ENCODE results near the gene GLCE. TPM values are rescaled to one million over a fixed set of nuclear protein-coding genes. Genes with fewer than 3 reads are reported as not detected.

GLCE gene
- total RNA-seq, 1 experiment from 2014 or later: 12.5 TPM

- no peak for ATAC-seq
- TF ChIP-seq, protein P1, sequence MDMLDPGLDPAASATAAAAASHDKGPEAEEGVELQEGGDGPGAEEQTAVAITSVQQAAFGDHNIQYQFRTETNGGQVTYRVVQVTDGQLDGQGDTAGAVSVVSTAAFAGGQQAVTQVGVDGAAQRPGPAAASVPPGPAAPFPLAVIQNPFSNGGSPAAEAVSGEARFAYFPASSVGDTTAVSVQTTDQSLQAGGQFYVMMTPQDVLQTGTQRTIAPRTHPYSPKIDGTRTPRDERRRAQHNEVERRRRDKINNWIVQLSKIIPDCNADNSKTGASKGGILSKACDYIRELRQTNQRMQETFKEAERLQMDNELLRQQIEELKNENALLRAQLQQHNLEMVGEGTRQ (CRISPR knock-in tag; IDR thresholded peaks at IDR 0.05): no peak
- TF ChIP-seq MXD4 (CRISPR knock-in tag; IDR thresholded peaks at IDR 0.05; ENCODE audit: borderline replicate concordance) (no peak), NFYB (CRISPR knock-in tag; conservative IDR thresholded peaks at IDR 0.05; ENCODE audit: low read depth) (no peak), CREB1 (CRISPR knock-in tag; IDR thresholded peaks at IDR 0.05) (no peak), SOX15 (CRISPR knock-in tag; IDR thresholded peaks at IDR 0.05) (no peak), ZNF138 (CRISPR knock-in tag; conservative IDR thresholded peaks at IDR 0.05) (no peak), ZNF219 (CRISPR knock-in tag; IDR thresholded peaks at IDR 0.05; ENCODE audit: borderline replicate concordance) (no peak), E2F4 (CRISPR knock-in tag; IDR thresholded peaks at IDR 0.05; ENCODE audit: borderline replicate concordance, low read depth) (no peak), ZNF416 (CRISPR knock-in tag; IDR thresholded peaks at IDR 0.05) (no peak), ETV6 (CRISPR knock-in tag; IDR thresholded peaks at IDR 0.05) (no peak), ARID4B (CRISPR knock-in tag; IDR thresholded peaks at IDR 0.05; ENCODE audit: borderline replicate concordance) (no peak)
- TF ChIP-seq, protein P2, sequence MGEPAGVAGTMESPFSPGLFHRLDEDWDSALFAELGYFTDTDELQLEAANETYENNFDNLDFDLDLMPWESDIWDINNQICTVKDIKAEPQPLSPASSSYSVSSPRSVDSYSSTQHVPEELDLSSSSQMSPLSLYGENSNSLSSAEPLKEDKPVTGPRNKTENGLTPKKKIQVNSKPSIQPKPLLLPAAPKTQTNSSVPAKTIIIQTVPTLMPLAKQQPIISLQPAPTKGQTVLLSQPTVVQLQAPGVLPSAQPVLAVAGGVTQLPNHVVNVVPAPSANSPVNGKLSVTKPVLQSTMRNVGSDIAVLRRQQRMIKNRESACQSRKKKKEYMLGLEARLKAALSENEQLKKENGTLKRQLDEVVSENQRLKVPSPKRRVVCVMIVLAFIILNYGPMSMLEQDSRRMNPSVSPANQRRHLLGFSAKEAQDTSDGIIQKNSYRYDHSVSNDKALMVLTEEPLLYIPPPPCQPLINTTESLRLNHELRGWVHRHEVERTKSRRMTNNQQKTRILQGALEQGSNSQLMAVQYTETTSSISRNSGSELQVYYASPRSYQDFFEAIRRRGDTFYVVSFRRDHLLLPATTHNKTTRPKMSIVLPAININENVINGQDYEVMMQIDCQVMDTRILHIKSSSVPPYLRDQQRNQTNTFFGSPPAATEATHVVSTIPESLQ (CRISPR knock-in tag; IDR thresholded peaks at IDR 0.05): no peak
- H3K9me3 Mint-ChIP-seq: no peaks in the 10 kb centered on the region
- no peaks in the 10 kb centered on the region for H3K27me3 Mint-ChIP-seq (ENCODE audit: low read depth)
- H3K4me1 Mint-ChIP-seq: peaks cover 39% of the 10 kb centered on the region
- H3K27ac Mint-ChIP-seq: peak overlapping the region; percentile 2; the same call in 1 of the 2 replicates
- POLR2A ChIA-PET: no interaction called here
- DNase-seq (ENCODE audit: low spot score): no peak
- CTCF ChIA-PET: interaction anchor here (0.9 to 1.0 kb wide), 2 partner anchors 120 to 216 kb away, joined by 3 read pairs; no protein-coding TSS in a partner anchor
- H3K4me3 Mint-ChIP-seq: no peak overlapping the region
- H3K36me3 Mint-ChIP-seq: no peaks in the 10 kb centered on the region
Observed at GRCh38 chr15:69275074-69275670, 114.7 kb downstream of the GLCE start.

DNA sequence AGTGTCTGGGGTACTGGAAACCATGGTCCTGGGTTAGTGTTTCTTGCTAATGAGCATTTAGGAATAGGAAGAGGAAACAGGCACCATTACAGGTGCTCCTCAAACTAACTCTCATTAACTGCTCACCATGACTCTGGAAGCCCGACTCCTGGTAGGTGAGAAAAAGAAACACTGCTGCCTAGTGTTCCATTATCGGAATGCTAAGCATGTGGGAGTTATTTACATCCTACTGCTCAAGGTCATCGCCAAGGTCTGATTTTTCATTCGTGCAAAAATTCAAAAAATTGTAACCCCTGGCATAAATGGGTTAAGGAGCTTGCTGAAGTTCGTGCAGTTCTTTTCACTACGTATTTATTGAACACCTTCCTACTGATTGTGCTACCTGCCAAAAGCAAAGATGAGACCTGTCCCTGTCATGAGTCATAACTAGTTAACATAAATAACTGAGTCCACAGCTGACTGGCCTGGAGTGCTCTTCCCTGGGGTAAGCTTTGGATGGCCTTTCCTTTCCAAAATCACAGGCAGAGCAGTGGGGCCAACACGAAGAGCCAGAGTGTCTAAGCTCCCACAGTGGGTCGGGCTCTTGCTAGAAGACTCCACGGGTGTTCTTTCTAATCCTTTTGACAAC is 115.6 kb downstream of the GLCE start:
- Mint-ChIP-seq H3K27ac (peak overlapping the region; percentile 63; the same call in 1 of the 2 replicates), H3K27me3 (ENCODE audit: low read depth) (no peaks in the 10 kb centered on the region), H3K9me3 (no peaks in the 10 kb centered on the region), H3K4me1 (peaks cover 32% of the 10 kb centered on the region), H3K4me3 (no peak overlapping the region), H3K36me3 (no peaks in the 10 kb centered on the region)
- CTCF ChIA-PET: interaction anchor here (0.6 to 1.0 kb wide), 3 partner anchors 51 to 217 kb away, joined by 3 to 4 read pairs (median 3); no protein-coding TSS in a partner anchor
- DNase-seq (ENCODE audit: low spot score) (no peak), ATAC-seq (no peak)
- POLR2A ChIA-PET: no interaction called here
- TF ChIP-seq ZNF121 (CRISPR knock-in tag; IDR thresholded peaks at IDR 0.05) (no peak), SOX15 (CRISPR knock-in tag; IDR thresholded peaks at IDR 0.05) (no peak), NFYB (CRISPR knock-in tag; conservative IDR thresholded peaks at IDR 0.05; ENCODE audit: low read depth) (no peak), ELF4 (CRISPR knock-in tag; IDR thresholded peaks at IDR 0.05; ENCODE audit: low read depth) (no peak), SP1 (CRISPR knock-in tag; conservative IDR thresholded peaks at IDR 0.05) (no peak), AR (CRISPR knock-in tag; IDR thresholded peaks at IDR 0.05) (no peak), ZNF416 (CRISPR knock-in tag; IDR thresholded peaks at IDR 0.05) (no peak), NFE2L1 (CRISPR knock-in tag; IDR thresholded peaks at IDR 0.05) (no peak), HMGA2 (CRISPR knock-in tag; IDR thresholded peaks at IDR 0.05) (no peak)
- TF ChIP-seq, protein P3, sequence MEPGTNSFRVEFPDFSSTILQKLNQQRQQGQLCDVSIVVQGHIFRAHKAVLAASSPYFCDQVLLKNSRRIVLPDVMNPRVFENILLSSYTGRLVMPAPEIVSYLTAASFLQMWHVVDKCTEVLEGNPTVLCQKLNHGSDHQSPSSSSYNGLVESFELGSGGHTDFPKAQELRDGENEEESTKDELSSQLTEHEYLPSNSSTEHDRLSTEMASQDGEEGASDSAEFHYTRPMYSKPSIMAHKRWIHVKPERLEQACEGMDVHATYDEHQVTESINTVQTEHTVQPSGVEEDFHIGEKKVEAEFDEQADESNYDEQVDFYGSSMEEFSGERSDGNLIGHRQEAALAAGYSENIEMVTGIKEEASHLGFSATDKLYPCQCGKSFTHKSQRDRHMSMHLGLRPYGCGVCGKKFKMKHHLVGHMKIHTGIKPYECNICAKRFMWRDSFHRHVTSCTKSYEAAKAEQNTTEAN (CRISPR knock-in tag; IDR thresholded peaks at IDR 0.05): no peak
- TF ChIP-seq, protein P4, sequence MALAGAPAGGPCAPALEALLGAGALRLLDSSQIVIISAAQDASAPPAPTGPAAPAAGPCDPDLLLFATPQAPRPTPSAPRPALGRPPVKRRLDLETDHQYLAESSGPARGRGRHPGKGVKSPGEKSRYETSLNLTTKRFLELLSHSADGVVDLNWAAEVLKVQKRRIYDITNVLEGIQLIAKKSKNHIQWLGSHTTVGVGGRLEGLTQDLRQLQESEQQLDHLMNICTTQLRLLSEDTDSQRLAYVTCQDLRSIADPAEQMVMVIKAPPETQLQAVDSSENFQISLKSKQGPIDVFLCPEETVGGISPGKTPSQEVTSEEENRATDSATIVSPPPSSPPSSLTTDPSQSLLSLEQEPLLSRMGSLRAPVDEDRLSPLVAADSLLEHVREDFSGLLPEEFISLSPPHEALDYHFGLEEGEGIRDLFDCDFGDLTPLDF (CRISPR knock-in tag; IDR thresholded peaks at IDR 0.05): no peak

All from WTC11 (cell line).